Astrocyte of the cerebellum (primary cell): ENCODE data around the gene CACHD1.

Source experiments
- DNase-seq: peaks from one replicate; pipeline ENCODE4 v3.0.0-alpha.2; 2011; ENCODE audit warnings: low read depth
- H3K4me3 ChIP-seq: 2 replicates; pipeline ENCODE4 v1.5.1; 2011; ENCODE audit warnings: mild to moderate bottlenecking, low read depth, low read length, moderate library complexity
- in situ Hi-C: cut with HindIII; loops from 2 replicates; pipeline ENCODE4 v1.10.0; 2017; ENCODE audit warnings: low sequenced_read_pairs
- TF ChIP-seq, protein P1 (sequence below): IDR thresholded peaks from 2 replicates; pipeline ENCODE4 v1.5.1; 2012; ENCODE audit warnings: low read length, low read depth, moderate library complexity, mild to moderate bottlenecking; ENCODE audit errors: missing control alignments

CACHD1 gene

GRCh38 chr1:64705591-64705990 lies 235.7 kb downstream of the CACHD1 start:
- TF ChIP-seq, protein P1, sequence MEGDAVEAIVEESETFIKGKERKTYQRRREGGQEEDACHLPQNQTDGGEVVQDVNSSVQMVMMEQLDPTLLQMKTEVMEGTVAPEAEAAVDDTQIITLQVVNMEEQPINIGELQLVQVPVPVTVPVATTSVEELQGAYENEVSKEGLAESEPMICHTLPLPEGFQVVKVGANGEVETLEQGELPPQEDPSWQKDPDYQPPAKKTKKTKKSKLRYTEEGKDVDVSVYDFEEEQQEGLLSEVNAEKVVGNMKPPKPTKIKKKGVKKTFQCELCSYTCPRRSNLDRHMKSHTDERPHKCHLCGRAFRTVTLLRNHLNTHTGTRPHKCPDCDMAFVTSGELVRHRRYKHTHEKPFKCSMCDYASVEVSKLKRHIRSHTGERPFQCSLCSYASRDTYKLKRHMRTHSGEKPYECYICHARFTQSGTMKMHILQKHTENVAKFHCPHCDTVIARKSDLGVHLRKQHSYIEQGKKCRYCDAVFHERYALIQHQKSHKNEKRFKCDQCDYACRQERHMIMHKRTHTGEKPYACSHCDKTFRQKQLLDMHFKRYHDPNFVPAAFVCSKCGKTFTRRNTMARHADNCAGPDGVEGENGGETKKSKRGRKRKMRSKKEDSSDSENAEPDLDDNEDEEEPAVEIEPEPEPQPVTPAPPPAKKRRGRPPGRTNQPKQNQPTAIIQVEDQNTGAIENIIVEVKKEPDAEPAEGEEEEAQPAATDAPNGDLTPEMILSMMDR, result no peak
- DNase-seq, result no peak
- in situ Hi-C loops, result no loop called here
- H3K4me3 ChIP-seq, result no peak overlapping the region

DNA sequence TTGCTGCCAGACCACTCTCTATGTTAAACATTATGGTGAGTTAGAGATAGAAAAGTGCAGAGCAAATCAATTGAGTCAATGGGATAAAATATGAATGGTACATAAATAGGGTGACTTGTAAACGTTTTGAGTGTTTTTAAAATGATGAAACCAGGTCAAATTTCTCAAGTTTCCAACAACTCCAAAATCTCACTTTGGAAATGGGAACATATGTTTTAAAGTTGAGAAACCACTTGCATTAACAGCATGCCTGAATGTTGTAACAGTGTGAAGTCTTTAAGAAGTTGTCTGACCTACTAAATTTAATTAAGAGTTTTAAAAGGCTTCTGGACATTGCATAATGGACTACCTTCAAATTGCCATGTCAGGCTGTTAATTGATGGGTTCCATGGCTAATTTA lies 241.3 kb downstream of the CACHD1 start:
- H3K4me3 ChIP-seq, result no peak overlapping the region
- TF ChIP-seq, protein P1, result no peak
- in situ Hi-C loops, result no loop called here
- no peak for DNase-seq

GRCh38 chr1:64712049-64712448 lies 242.1 kb downstream of the CACHD1 start:
- no peak for DNase-seq
- TF ChIP-seq, protein P1, result no peak
- H3K4me3 ChIP-seq, result no peak overlapping the region
- in situ Hi-C loops, result no loop called here

- DNase-seq, result no peak
- TF ChIP-seq, protein P1, result no peak
- no peak overlapping the region for H3K4me3 ChIP-seq
- in situ Hi-C loops, result no loop called here
Observed at GRCh38 chr1:64715186-64715585, 245.3 kb downstream of the CACHD1 start.

DNA sequence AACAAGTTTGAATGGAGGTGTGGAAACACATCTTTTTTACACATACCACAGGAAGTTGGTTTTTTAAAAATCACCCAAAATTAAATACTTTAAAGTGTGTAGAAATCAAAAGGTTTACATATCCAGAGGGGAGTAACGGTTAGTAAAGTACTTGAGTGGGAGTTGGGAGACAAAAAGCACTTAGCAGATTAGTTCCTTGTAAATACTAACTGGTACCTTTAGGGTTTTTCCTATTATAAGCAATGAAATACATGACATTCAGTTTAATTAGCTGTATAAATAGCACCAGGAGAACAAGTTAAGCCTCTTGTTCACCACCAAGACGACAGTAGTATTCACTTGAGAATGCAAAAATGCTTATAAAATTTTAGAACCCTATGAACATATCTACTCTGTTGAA lies 251.2 kb downstream of the CACHD1 start:
- H3K4me3 ChIP-seq, result no peak overlapping the region
- in situ Hi-C loops, result no loop called here
- TF ChIP-seq, protein P1, result no peak
- no peak for DNase-seq

DNA sequence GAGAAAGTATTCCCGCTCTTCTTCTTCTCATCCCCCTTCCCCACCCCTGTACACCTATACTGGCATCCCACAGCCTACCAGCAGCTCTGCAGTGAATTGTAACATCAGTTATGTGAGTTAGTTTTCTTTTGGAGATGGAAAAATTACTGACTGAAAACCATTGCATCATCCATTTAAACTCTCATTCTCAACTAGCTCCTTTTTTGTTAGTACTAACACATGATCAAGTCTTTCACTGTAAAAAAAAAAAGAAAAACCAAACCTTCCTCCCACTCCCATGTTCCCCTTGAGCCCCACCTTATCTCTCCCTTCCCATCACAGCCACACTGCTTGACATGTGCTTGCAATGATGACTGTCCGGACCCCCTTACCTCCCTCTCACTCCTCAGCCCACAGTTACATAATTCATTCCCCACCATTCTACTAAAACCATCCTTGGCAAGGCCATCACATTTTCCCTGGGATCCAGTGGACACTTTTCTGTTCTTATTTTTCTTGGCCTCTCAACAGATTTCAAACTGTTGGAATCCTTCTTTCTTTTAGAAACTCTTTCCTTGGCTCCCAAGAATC lies 251.7 kb downstream of the CACHD1 start:
- in situ Hi-C loops, result no loop called here
- H3K4me3 ChIP-seq, result no peak overlapping the region
- DNase-seq, result no peak
- TF ChIP-seq, protein P1, result no peak

DNA sequence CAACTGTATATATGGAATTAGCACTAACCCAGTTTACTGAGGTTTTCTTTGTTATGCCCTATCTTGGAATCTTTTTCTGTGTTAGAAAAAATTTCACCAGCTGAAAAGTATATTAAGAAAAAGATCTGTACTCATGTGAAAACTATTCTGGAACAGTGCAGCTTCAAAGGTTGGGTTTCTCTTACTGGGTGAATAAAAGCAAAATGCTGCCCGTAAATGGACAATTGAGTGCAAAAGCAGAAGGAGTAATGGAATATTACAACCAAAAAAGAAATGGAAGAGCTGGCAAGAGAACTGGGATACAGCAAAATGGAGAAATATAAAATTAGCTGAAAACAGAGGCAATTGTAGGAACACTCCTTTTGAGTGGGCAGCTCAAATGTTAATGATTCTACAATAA lies 257.9 kb downstream of the CACHD1 start:
- in situ Hi-C loops, result no loop called here
- H3K4me3 ChIP-seq, result no peak overlapping the region
- TF ChIP-seq, protein P1, result no peak

More for the DNA sequence above, 257.9 kb downstream of the CACHD1 start:
- no peak for DNase-seq
